HEK293 (cell line): ENCODE measurements around the gene KLHL11.
A peak's percentile ranks its signal among the peaks of the same experiment; 100 is the strongest.

Experiments used
- FEZF1 ChIP-seq: fragments of 450-650 bp; formaldehyde crosslinking; IDR thresholded peaks from 2 replicates; pipeline ENCODE4 v1.5.1; 2016; ENCODE audit warnings: missing biosample characterization, missing genetic modification characterization
- GFI1B ChIP-seq: fragments of 450-650 bp; formaldehyde crosslinking; IDR thresholded peaks from 2 replicates; pipeline ENCODE4 v1.5.1; 2016; ENCODE audit warnings: missing biosample characterization, missing genetic modification characterization
- KLF8 ChIP-seq: fragments of 450-650 bp; formaldehyde crosslinking; IDR thresholded peaks from 2 replicates; pipeline ENCODE4 v1.5.1; 2016; ENCODE audit warnings: missing biosample characterization, missing genetic modification characterization
- OSR2 ChIP-seq: fragments of 450-650 bp; formaldehyde crosslinking; IDR thresholded peaks from 2 replicates; pipeline ENCODE4 v1.5.1; 2016; ENCODE audit warnings: missing biosample characterization, missing genetic modification characterization
- PRDM1 ChIP-seq: fragments of 450-650 bp; formaldehyde crosslinking; IDR thresholded peaks from 2 replicates; pipeline ENCODE4; 2016; ENCODE audit warnings: missing biosample characterization, missing genetic modification characterization
- PRDM10 ChIP-seq: fragments of 450-650 bp; formaldehyde crosslinking; IDR thresholded peaks from 2 replicates; pipeline ENCODE4 v1.5.1; 2016; ENCODE audit warnings: missing biosample characterization, missing genetic modification characterization
- PRDM6 ChIP-seq: fragments of 450-650 bp; formaldehyde crosslinking; IDR thresholded peaks from 2 replicates; pipeline ENCODE4 v1.5.1; 2017; ENCODE audit warnings: missing biosample characterization, missing genetic modification characterization
- SCRT1 ChIP-seq: fragments of 450-650 bp; formaldehyde crosslinking; IDR thresholded peaks from 2 replicates; pipeline ENCODE4 v1.5.1; 2016; ENCODE audit warnings: missing biosample characterization, missing genetic modification characterization, borderline replicate concordance
- TCF7L2 ChIP-seq: IDR thresholded peaks from 2 replicates; pipeline ENCODE4 v1.6.1; 2011; ENCODE audit warnings: low read depth, mild to moderate bottlenecking, inconsistent platforms, low read length, moderate library complexity, borderline replicate concordance
- TRIM28 ChIP-seq: IDR thresholded peaks from 2 replicates; pipeline ENCODE4 v1.6.1; 2011; ENCODE audit warnings: low read length, control low read depth, borderline replicate concordance
- ZBTB1 ChIP-seq: fragments of 450-650 bp; formaldehyde crosslinking; IDR thresholded peaks from 2 replicates; pipeline ENCODE4 v1.5.1; 2016; ENCODE audit warnings: missing biosample characterization, missing genetic modification characterization
- ZBTB17 ChIP-seq: fragments of 450-650 bp; formaldehyde crosslinking; IDR thresholded peaks from 2 replicates; pipeline ENCODE4 v1.5.1; 2016; ENCODE audit warnings: missing biosample characterization, missing genetic modification characterization
- ZEB2 ChIP-seq: fragments of 450-650 bp; formaldehyde crosslinking; IDR thresholded peaks from 2 replicates; pipeline ENCODE4 v1.5.1; 2016; ENCODE audit warnings: missing biosample characterization, missing genetic modification characterization
- ZFHX2 ChIP-seq: fragments of 450-650 bp; formaldehyde crosslinking; conservative IDR thresholded peaks from 2 replicates; pipeline ENCODE4 v1.5.1; 2016; ENCODE audit warnings: missing biosample characterization, missing genetic modification characterization
- ZNF121 ChIP-seq: fragments of 450-650 bp; formaldehyde crosslinking; IDR thresholded peaks from 2 replicates; pipeline ENCODE4 v1.5.1; 2016; ENCODE audit warnings: missing biosample characterization, missing genetic modification characterization
- ZNF146 ChIP-seq: fragments of 450-650 bp; formaldehyde crosslinking; IDR thresholded peaks from 2 replicates; pipeline ENCODE4 v1.5.1; 2016; ENCODE audit warnings: missing biosample characterization, missing genetic modification characterization
- ZNF184 ChIP-seq: fragments of 450-650 bp; IDR thresholded peaks from 2 replicates; pipeline ENCODE4 v1.5.1; 2018; ENCODE audit warnings: missing biosample characterization, mild to moderate bottlenecking, missing genetic modification characterization
- ZNF202 ChIP-seq: fragments of 450-650 bp; formaldehyde crosslinking; IDR thresholded peaks from 2 replicates; pipeline ENCODE4 v1.5.1; 2016; ENCODE audit warnings: missing biosample characterization, missing genetic modification characterization, borderline replicate concordance
- ZNF335 ChIP-seq: fragments of 450-650 bp; formaldehyde crosslinking; conservative IDR thresholded peaks from 2 replicates; pipeline ENCODE4 v1.5.1; 2016; ENCODE audit warnings: missing biosample characterization, missing genetic modification characterization
- ZNF366 ChIP-seq: fragments of 450-650 bp; formaldehyde crosslinking; conservative IDR thresholded peaks from 2 replicates; pipeline ENCODE4 v1.5.1; 2016; ENCODE audit warnings: missing biosample characterization, missing genetic modification characterization
- ZNF501 ChIP-seq: fragments of 450-650 bp; formaldehyde crosslinking; IDR thresholded peaks from 2 replicates; pipeline ENCODE4 v1.5.1; 2016; ENCODE audit warnings: missing biosample characterization, missing genetic modification characterization
- ZNF548 ChIP-seq: fragments of 450-650 bp; formaldehyde crosslinking; IDR thresholded peaks from 2 replicates; pipeline ENCODE4 v1.5.1; 2016; ENCODE audit warnings: missing biosample characterization, missing genetic modification characterization
- ZNF585B ChIP-seq: fragments of 450-650 bp; formaldehyde crosslinking; IDR thresholded peaks from 2 replicates; pipeline ENCODE4 v1.5.1; 2016; ENCODE audit warnings: missing biosample characterization, missing genetic modification characterization
- ZNF600 ChIP-seq: fragments of 450-650 bp; formaldehyde crosslinking; IDR thresholded peaks from 2 replicates; pipeline ENCODE4 v1.5.1; 2016; ENCODE audit warnings: missing biosample characterization, missing genetic modification characterization
- ZNF623 ChIP-seq: fragments of 450-650 bp; formaldehyde crosslinking; IDR thresholded peaks from 2 replicates; pipeline ENCODE4 v1.5.1; 2016; ENCODE audit warnings: missing biosample characterization, missing genetic modification characterization
- ZNF777 ChIP-seq: fragments of 450-650 bp; formaldehyde crosslinking; IDR thresholded peaks from 2 replicates; pipeline ENCODE4 v1.5.1; 2017; ENCODE audit warnings: missing biosample characterization, missing genetic modification characterization, borderline replicate concordance
- TF ChIP-seq, protein P1 (sequence below): fragments of 450-650 bp; formaldehyde crosslinking; IDR thresholded peaks from 2 replicates; pipeline ENCODE4 v1.5.1; 2017; ENCODE audit warnings: missing biosample characterization, missing genetic modification characterization
- TF ChIP-seq, protein P2 (sequence below): fragments of 450-650 bp; formaldehyde crosslinking; IDR thresholded peaks from 2 replicates; pipeline ENCODE4 v1.5.1; 2016; ENCODE audit warnings: missing biosample characterization, missing genetic modification characterization
- TF ChIP-seq, protein P3 (sequence below): fragments of 450-650 bp; formaldehyde crosslinking; IDR thresholded peaks from 2 replicates; pipeline ENCODE4 v1.5.1; 2016; ENCODE audit warnings: missing biosample characterization, missing genetic modification characterization
- TF ChIP-seq, protein P4 (sequence below): fragments of 450-650 bp; formaldehyde crosslinking; IDR thresholded peaks from 2 replicates; pipeline ENCODE4 v1.5.1; 2016; ENCODE audit warnings: missing biosample characterization, missing genetic modification characterization

KLHL11 gene

DNA sequence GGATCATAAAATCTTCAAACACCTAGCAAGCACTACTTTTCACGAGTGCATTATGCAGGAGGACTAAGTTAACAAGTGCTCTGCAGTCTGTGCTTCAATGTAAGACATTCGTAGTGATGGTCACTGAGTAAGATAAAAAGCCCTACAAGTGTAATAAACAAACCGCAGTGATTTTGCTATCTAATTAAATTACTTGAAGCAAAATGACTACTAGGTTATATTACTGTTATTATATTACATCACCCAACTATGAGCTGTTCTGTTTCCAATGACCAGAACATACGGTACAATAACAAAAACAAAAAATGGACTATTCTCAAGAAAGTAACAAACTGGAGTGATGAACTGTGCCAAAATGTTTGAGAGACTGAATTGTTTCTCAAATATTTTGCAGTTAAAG lies 16.4 kb downstream of the KLHL11 start (continued):
- TF ChIP-seq PRDM10 (tag by site-specific recombination) (peak; percentile 69), ZNF335 (no peak), ZBTB17 (tag by site-specific recombination) (no peak), GFI1B (peak; percentile 80), ZBTB1 (tag by site-specific recombination) (0 out of 2 replicates have a peak, but pooled peaks have one; percentile 48), ZNF146 (tag by site-specific recombination) (no peak), ZNF585B (tag by site-specific recombination) (no peak), SCRT1 (tag by site-specific recombination) (0 out of 2 replicates have a peak, but pooled peaks have one; percentile 18), ZNF121 (tag by site-specific recombination) (no peak), ZNF202 (tag by site-specific recombination) (no peak), ZNF548 (tag by site-specific recombination) (no peak), ZEB2 (tag by site-specific recombination) (0 out of 2 replicates have a peak, but pooled peaks have one; percentile 35), ZNF501 (no peak), TCF7L2 (no peak), ZNF184 (tag by site-specific recombination) (peak; percentile 25; the same call in 1 of the 2 replicates), FEZF1 (tag by site-specific recombination) (peak; percentile 68), ZNF777 (tag by site-specific recombination) (no peak), PRDM6 (tag by site-specific recombination) (peak; percentile 79), PRDM1 (tag by site-specific recombination) (no peak), ZNF366 (tag by site-specific recombination) (no peak), ZFHX2 (tag by site-specific recombination) (no peak), ZNF600 (peak; percentile 42; the same call in 1 of the 2 replicates), KLF8 (tag by site-specific recombination) (peak; percentile 44; the same call in 1 of the 2 replicates), TRIM28 (0 out of 2 replicates have a peak, but pooled peaks have one; percentile 9), OSR2 (tag by site-specific recombination) (peak; percentile 51; the same call in 1 of the 2 replicates), ZNF623 (tag by site-specific recombination) (no peak)
- TF ChIP-seq, protein P1, sequence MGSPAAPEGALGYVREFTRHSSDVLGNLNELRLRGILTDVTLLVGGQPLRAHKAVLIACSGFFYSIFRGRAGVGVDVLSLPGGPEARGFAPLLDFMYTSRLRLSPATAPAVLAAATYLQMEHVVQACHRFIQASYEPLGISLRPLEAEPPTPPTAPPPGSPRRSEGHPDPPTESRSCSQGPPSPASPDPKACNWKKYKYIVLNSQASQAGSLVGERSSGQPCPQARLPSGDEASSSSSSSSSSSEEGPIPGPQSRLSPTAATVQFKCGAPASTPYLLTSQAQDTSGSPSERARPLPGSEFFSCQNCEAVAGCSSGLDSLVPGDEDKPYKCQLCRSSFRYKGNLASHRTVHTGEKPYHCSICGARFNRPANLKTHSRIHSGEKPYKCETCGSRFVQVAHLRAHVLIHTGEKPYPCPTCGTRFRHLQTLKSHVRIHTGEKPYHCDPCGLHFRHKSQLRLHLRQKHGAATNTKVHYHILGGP: no peak
- TF ChIP-seq, protein P2, sequence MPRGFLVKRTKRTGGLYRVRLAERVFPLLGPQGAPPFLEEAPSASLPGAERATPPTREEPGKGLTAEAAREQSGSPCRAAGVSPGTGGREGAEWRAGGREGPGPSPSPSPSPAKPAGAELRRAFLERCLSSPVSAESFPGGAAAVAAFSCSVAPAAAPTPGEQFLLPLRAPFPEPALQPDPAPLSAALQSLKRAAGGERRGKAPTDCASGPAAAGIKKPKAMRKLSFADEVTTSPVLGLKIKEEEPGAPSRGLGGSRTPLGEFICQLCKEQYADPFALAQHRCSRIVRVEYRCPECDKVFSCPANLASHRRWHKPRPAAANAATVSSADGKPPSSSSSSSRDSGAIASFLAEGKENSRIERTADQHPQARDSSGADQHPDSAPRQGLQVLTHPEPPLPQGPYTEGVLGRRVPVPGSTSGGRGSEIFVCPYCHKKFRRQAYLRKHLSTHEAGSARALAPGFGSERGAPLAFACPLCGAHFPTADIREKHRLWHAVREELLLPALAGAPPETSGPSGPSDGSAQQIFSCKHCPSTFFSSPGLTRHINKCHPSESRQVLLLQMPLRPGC (tag by site-specific recombination): 0 out of 2 replicates have a peak, but pooled peaks have one; percentile 23
- TF ChIP-seq, protein P3, sequence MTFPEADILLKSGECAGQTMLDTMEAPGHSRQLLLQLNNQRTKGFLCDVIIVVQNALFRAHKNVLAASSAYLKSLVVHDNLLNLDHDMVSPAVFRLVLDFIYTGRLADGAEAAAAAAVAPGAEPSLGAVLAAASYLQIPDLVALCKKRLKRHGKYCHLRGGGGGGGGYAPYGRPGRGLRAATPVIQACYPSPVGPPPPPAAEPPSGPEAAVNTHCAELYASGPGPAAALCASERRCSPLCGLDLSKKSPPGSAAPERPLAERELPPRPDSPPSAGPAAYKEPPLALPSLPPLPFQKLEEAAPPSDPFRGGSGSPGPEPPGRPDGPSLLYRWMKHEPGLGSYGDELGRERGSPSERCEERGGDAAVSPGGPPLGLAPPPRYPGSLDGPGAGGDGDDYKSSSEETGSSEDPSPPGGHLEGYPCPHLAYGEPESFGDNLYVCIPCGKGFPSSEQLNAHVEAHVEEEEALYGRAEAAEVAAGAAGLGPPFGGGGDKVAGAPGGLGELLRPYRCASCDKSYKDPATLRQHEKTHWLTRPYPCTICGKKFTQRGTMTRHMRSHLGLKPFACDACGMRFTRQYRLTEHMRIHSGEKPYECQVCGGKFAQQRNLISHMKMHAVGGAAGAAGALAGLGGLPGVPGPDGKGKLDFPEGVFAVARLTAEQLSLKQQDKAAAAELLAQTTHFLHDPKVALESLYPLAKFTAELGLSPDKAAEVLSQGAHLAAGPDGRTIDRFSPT (tag by site-specific recombination): 0 out of 2 replicates have a peak, but pooled peaks have one; percentile 42
- TF ChIP-seq, protein P4, sequence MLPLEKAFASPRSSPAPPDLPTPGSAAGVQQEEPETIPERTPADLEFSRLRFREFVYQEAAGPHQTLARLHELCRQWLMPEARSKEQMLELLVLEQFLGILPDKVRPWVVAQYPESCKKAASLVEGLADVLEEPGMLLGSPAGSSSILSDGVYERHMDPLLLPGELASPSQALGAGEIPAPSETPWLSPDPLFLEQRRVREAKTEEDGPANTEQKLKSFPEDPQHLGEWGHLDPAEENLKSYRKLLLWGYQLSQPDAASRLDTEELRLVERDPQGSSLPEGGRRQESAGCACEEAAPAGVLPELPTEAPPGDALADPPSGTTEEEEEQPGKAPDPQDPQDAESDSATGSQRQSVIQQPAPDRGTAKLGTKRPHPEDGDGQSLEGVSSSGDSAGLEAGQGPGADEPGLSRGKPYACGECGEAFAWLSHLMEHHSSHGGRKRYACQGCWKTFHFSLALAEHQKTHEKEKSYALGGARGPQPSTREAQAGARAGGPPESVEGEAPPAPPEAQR (tag by site-specific recombination): no peak
